ENCODE results near the gene FAM89B. TPM values are rescaled to one million over a fixed set of nuclear protein-coding genes. Genes with fewer than 3 reads are reported as not detected.

Gene FAM89B
- polyA plus RNA-seq, 1 donor from 2014 or later: 75.1 TPM

- Histone ChIP-seq H4K20me1 (ENCODE audit: insufficient read depth) (peaks cover 6% of the 10 kb centered on the region), H3K4me2 (ENCODE audit: low read length) (no peak overlapping the region), H3F3A (ENCODE audit: insufficient read depth, low read length, poor library complexity, severe bottlenecking) (no peaks in the 10 kb centered on the region), H3K79me2 (replicated peaks; ENCODE audit: insufficient read depth, low read length) (no peaks in the 10 kb centered on the region), H3K27me3 (ENCODE audit: insufficient read depth, low read depth, low read length) (peaks cover 45% of the 10 kb centered on the region), H3K36me3 (ENCODE audit: insufficient read depth, low read length) (no peaks in the 10 kb centered on the region), H2AFZ (ENCODE audit: low read depth, low read length) (no peak overlapping the region), H3K9me2 (ENCODE audit: insufficient read depth, low read length) (no peaks in the 10 kb centered on the region), H3K27ac (ENCODE audit: low read length) (no peak overlapping the region), H3K9me3 (ENCODE audit: low read length) (no peaks in the 10 kb centered on the region), H3K4me3 (ENCODE audit: low read length) (no peak overlapping the region), H3K9ac (ENCODE audit: low read length) (no peak overlapping the region)
- TF ChIP-seq EP300 (conservative IDR thresholded peaks at IDR 0.05; ENCODE audit: poor library complexity, severe bottlenecking) (no peak), REST (IDR thresholded peaks at IDR 0.05; ENCODE audit: borderline replicate concordance) (no peak), TAF1 (IDR thresholded peaks at IDR 0.05; ENCODE audit: low read depth) (no peak), POLR2AphosphoS5 (IDR thresholded peaks at IDR 0.05) (no peak), CTCF (IDR thresholded peaks at IDR 0.05; ENCODE audit: poor library complexity, severe bottlenecking) (no peak), EZH2 (IDR thresholded peaks at IDR 0.05; ENCODE audit: borderline replicate concordance, insufficient read depth, low read length, poor library complexity, severe bottlenecking) (no peak), SMC3 (conservative IDR thresholded peaks at IDR 0.05; ENCODE audit: poor library complexity) (no peak)
These were observed 34.6 kb upstream of the FAM89B start for GRCh38 chr11:65537620-65538231.

- no peaks in the 10 kb centered on the region for H3K9me3 ChIP-seq (ENCODE audit: low read length)
- no peak overlapping the region for H3K9ac ChIP-seq (ENCODE audit: low read length)
- H3K4me3 ChIP-seq (ENCODE audit: low read length): no peak overlapping the region
- no peak overlapping the region for H3K27ac ChIP-seq (ENCODE audit: low read length)
- H4K20me1 ChIP-seq (ENCODE audit: insufficient read depth): peaks cover 6% of the 10 kb centered on the region
- no peak overlapping the region for H3K4me2 ChIP-seq (ENCODE audit: low read length)
- peaks cover 45% of the 10 kb centered on the region for H3K27me3 ChIP-seq (ENCODE audit: insufficient read depth, low read depth, low read length)
- no peaks in the 10 kb centered on the region for H3K79me2 ChIP-seq (replicated peaks; ENCODE audit: insufficient read depth, low read length)
- no peaks in the 10 kb centered on the region for H3K36me3 ChIP-seq (ENCODE audit: insufficient read depth, low read length)
- H3F3A ChIP-seq (ENCODE audit: insufficient read depth, low read length, poor library complexity, severe bottlenecking): no peaks in the 10 kb centered on the region
- no peak overlapping the region for H2AFZ ChIP-seq (ENCODE audit: low read depth, low read length)
- TF ChIP-seq REST (IDR thresholded peaks at IDR 0.05; ENCODE audit: borderline replicate concordance): no peak
- TF ChIP-seq RAD21 (conservative IDR thresholded peaks at IDR 0.05): no peak
- no peak for TF ChIP-seq EZH2 (IDR thresholded peaks at IDR 0.05; ENCODE audit: borderline replicate concordance, insufficient read depth, low read length, poor library complexity, severe bottlenecking)
- TF ChIP-seq POLR2AphosphoS5 (IDR thresholded peaks at IDR 0.05): no peak
- H3K9me2 ChIP-seq (ENCODE audit: insufficient read depth, low read length): no peaks in the 10 kb centered on the region
These were observed 34.0 kb upstream of the FAM89B start for GRCh38 chr11:65538232-65538914.

All from neural cell (in vitro differentiated cells).